SKM-1 treated with dmso at 0.1 percent for 144 hours (cell line): ENCODE results near the gene TCEA3.

Experiments
- DNase-seq: peaks from one replicate; lab custom pipeline; 2025; ENCODE audit not compliant: unreplicated experiment; lab: John Stamatoyannopoulos, UW

Gene TCEA3

DNA sequence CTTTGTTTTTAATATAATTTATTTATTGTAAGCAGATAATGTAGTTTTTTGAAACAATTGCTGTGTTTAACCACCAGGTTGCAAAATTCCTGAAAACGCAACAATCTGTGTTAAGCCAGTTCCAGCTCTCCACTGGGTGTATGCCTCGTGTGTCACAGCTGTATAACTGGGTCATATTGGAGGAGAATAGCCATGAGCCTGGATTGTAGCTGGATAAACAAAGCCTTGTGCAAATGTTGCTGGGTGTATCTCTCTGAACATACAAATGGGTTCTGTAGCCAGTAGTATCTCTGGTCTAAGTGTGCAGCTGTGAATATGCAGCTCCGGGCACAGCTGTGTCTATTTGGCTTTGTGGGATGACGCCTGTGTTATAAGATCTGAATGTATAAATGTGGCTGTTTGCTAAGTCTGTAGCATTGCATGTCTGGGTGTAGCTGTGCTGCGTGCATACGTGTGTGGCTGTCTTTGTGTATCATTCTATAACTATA, 2.8 kb downstream of the TCEA3 start:
- DNase-seq, result no peak

DNA sequence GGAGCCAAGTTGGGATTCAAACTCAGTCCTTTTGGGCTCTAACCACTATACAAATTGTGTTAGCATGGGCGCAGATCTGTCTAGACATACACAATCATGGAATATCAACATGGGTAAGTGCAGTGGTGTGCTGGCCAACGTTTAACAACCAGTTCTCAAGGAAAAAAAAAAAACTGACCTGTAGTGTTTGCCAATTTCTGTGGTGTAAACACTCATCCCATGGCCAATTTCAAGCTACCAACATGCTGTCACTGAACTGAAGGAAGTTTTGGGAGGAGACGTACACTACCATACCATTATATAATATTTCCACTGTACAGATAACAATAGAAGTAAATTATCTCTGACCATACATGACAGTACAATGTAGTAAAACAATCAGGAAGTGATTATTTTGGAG, 3.2 kb downstream of the TCEA3 start:
- no peak for DNase-seq

- DNase-seq, result no peak
Observed at GRCh38 chr1:23420778-23421177, 3.8 kb downstream of the TCEA3 start.

DNA sequence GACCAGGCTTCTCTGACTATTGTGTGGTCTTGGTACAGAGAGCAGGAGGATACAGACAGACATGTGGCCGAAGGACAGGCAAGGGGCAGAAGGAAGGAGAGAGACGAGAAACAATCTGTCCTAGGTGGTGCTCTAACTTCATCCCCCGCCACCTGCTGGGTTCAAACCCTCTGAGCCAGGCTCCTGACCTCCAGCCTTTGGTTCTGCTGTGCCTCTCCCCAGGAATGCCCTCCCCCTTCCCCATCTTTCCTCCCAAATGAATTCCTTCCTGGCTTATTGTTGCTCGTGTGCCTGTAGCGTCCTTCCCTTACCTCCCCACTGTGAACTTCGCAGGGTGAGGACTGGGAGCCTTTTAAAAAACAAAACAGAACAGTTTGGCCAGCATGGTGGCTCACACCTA, 5.4 kb downstream of the TCEA3 start:
- no peak for DNase-seq

GRCh38 chr1:23417570-23417969, 7.0 kb downstream of the TCEA3 start:
- DNase-seq, result no peak

DNA sequence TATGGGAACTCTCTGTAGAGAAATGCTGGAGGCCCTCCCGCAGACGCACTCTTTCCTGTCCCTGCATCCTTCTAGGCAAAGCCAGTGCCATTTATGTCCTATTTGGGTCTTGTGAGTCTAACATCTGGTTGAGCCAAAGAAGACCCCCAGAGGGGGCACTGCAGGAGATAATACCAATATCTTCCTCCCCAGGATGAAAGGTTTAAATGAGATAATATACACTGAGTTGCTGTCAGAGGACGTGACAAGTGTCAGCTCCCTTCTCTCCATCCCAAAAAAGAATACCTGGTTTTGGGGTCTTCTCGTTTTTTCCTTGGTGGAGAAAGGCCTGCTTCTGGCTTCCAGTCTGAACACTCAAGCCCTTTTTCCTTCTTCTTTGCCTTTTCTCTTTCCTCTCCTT, 7.6 kb downstream of the TCEA3 start:
- no peak for DNase-seq

- DNase-seq, result no peak
Observed at GRCh38 chr1:23408797-23409290, 15.7 kb downstream of the TCEA3 start.

GRCh38 chr1:23407016-23407630, 17.4 kb downstream of the TCEA3 start:
- DNase-seq, result no peak

DNA sequence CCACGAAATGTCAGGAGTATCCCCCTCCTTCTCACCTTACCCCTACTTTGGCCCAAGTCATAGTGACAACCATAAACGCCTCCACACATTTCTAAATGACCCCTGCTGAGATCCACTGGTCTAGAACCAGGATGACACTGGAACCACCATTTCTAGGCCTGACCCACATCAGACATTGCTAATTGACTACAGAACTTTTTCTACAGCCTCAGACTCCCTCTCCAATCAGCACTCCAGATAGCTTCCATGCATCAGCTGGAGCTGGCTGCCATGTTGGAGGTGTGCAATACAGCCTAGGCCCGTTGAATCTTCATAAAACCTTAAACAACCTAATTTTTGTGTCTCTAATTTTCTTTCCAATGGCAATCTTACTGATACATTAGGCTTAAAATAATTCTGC, 18.6 kb downstream of the TCEA3 start:
- no peak for DNase-seq

GRCh38 chr1:23403735-23404486, 20.6 kb downstream of the TCEA3 start:
- DNase-seq, result peak; percentile 76

DNA sequence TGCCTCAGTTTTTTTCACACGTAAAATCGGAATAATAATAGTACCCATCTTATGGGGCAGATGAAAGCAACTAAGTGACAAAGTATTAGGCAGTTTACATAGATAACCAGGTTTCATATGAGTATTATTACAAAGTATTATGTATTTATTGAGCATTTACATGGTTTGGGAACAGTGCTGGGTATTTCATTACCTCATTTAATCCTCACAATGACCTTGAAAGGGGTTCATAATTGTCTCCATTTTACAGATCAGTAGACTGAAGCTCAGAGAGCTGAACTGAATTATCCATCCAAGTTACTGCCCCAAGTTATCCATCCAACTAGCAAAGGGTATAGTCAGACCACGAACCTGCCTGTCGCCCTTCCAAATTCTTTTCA, 21.2 kb downstream of the TCEA3 start:
- DNase-seq, result no peak

- DNase-seq, result no peak
Observed at GRCh38 chr1:23403038-23403336, 21.6 kb downstream of the TCEA3 start.

GRCh38 chr1:23402286-23403037, 22.1 kb downstream of the TCEA3 start:
- no peak for DNase-seq

DNA sequence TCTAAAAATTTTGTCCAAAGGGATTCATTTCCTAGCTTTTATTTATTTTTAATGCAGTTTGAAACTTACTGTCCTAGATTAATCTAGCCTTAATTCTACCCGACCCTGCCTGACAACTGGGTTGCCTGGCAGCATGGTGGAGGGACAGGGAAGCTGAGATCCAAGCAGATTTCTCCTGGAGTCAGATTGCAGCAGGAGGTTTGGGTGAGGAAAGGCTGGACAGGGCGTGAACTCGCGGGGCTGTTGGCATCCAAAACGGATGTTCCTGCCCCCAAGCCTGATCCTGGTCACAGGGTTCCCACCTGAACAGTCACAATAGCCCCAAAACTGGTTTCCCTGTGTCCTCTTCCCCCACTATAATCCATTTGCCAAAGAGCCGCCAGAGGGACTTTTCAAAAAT, 23.2 kb downstream of the TCEA3 start:
- DNase-seq, result no peak

GRCh38 chr1:23400324-23401114, 24.0 kb downstream of the TCEA3 start:
- no peak for DNase-seq

DNA sequence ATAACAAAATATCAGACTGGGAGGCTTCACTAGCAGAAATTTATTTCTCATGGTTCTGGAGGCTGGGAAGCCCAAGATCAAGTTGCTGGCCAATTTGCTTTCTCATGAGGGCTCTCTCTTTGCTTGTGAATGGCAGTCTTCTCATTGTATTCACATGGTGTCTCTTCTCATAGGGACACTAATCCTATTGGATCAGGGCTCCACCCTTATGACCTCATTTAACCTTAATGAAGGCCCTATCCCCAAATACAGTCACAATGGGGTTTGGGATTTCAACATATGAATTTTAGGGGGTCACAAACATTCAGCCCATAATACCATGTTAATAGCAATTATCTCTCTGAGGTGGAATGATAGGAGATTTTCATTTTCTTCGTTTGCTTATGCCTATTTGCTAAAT, 25.3 kb downstream of the TCEA3 start:
- DNase-seq, result no peak

DNA sequence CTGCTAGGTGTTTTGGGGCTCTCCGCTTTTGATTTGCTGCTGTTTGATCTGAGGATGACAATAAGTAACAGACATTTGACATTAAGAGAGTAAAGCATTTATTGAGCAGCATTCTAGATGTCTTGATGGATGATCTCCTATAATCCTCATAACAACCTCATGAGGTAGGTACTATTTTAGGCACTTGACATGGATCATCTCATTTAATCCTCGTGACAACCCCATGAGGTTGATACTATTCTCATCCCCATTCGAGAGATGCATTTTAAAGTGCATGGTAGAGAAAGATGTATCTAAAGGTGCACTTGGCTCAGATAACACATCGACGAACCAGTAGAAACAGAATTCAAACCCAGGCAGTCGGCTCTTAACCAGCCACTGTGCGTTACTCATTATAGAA, 26.6 kb downstream of the TCEA3 start:
- no peak for DNase-seq

- DNase-seq, result no peak
Observed at GRCh38 chr1:23396380-23396779, 28.2 kb downstream of the TCEA3 start.

- no peak for DNase-seq
Observed at GRCh38 chr1:23395849-23396248, 28.7 kb downstream of the TCEA3 start.

DNA sequence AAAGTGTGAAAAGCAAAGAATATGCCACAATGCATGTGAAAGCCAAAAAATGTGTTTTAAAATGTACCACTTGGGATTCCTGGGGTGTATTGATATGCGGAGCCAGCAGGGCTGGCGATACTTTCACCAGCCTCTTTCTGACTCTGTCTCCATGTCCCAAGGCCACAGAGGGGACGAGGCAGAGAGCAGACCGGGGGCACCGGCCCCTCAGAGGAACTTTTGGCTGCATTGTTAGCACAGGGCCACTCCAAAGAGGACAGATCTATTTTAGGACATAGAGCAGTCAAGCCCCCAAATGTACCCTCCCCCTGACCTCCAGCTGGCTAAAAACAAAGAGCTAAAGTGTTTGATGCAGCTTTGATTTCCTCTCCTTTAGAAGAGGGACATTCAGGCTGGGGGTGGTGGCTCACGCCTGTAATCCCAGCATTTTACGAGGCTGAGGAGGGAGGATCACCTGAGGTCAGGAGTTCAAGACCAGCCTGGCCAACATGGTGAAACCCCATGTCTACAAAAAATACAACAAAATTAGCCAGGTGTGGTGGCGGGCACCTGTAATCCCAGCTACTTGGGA, 29.3 kb downstream of the TCEA3 start:
- no peak for DNase-seq

GRCh38 chr1:23394684-23395083, 29.9 kb downstream of the TCEA3 start:
- DNase-seq, result no peak
